Cortex of kidney (tissue), 1 donor: ENCODE results near the gene ZNF821.
"Not testable (repeated sequence)": the region's sequence is repeated elsewhere in the genome, so short reads cannot be mapped to it uniquely, and the experiment has no call there.

Experiments
- DNase-seq: peaks from one replicate; lab custom pipeline; 2025; lab: John Stamatoyannopoulos, UW

Gene ZNF821

GRCh38 chr16:71883849-71884638 is at the start of gene ZNF821:
Gene ZNF821 (minus strand): TSS chr16:71884182. CDS start chr16:71879946, 4,236 bp downstream.
- no peak for DNase-seq

- no peak for DNase-seq
Measured at GRCh38 chr16:71933017-71933416, 49.0 kb upstream of the ZNF821 start.

GRCh38 chr16:71931599-71931998 is 47.6 kb upstream of the ZNF821 start:
- no peak for DNase-seq

- DNase-seq, result no peak
Measured at GRCh38 chr16:71931001-71931400, 47.0 kb upstream of the ZNF821 start.

GRCh38 chr16:71930013-71930563 is 46.1 kb upstream of the ZNF821 start:
- no peak for DNase-seq

- DNase-seq, result no peak
Measured at GRCh38 chr16:71929048-71929447, 45.1 kb upstream of the ZNF821 start.

- DNase-seq, result no peak
Measured at GRCh38 chr16:71927787-71928186, 43.8 kb upstream of the ZNF821 start.

- no peak for DNase-seq
Measured at GRCh38 chr16:71927383-71927782, 43.4 kb upstream of the ZNF821 start.

- no peak for DNase-seq
Measured at GRCh38 chr16:71924710-71925109, 40.7 kb upstream of the ZNF821 start.

- DNase-seq, result no peak
Measured at GRCh38 chr16:71923941-71924690, 40.1 kb upstream of the ZNF821 start.

- DNase-seq, result no peak
Measured at GRCh38 chr16:71920658-71921057, 36.7 kb upstream of the ZNF821 start.

GRCh38 chr16:71919035-71919434 is 35.1 kb upstream of the ZNF821 start:
- no peak for DNase-seq

GRCh38 chr16:71917900-71918299 is 33.9 kb upstream of the ZNF821 start:
- no peak for DNase-seq

GRCh38 chr16:71916397-71916920 is 32.5 kb upstream of the ZNF821 start:
- no peak for DNase-seq

GRCh38 chr16:71915350-71915749 is 31.4 kb upstream of the ZNF821 start:
- DNase-seq, result no peak

GRCh38 chr16:71914802-71915201 is 30.8 kb upstream of the ZNF821 start:
- no peak for DNase-seq

- DNase-seq, result no peak
Measured at GRCh38 chr16:71912534-71913275, 28.7 kb upstream of the ZNF821 start.

GRCh38 chr16:71911121-71911520 is 27.1 kb upstream of the ZNF821 start:
- DNase-seq, result no peak

- not testable (repeated sequence) for DNase-seq
Measured at GRCh38 chr16:71905765-71906164, 21.8 kb upstream of the ZNF821 start.

GRCh38 chr16:71904239-71904638 is 20.3 kb upstream of the ZNF821 start:
- DNase-seq, result no peak

GRCh38 chr16:71903608-71904007 is 19.6 kb upstream of the ZNF821 start:
- no peak for DNase-seq
